Calu3 (cell line): ENCODE results near the gene SPSB1. TPM values are rescaled to one million over a fixed set of nuclear protein-coding genes. Genes with fewer than 3 reads are reported as not detected.

Experiments
- BruUV-seq: library from RNA; stranded (reverse); fragments of 400-500 nt; replicated peaks from 2 replicates; lab custom pipeline; 2021; lab: Mats Ljungman, UMichigan
- CTCF ChIA-PET: fragments of 300-600 bp; sonication (Branson Sonifier 250); formaldehyde crosslinking; loops from one replicate; lab custom pipeline; 2022; ENCODE audit warnings: antibody characterized with exemption; lab: Charles Lee
- DNase-seq: peaks from one replicate; pipeline ENCODE4 v3.0.0; 2022
- H3K27ac Mint-ChIP-seq: one replicate; pipeline ENCODE4 v1.8.0; 2022; ENCODE audit warnings: mixed read lengths; ENCODE audit not compliant: unreplicated experiment
- H3K27me3 Mint-ChIP-seq: one replicate; pipeline ENCODE4 v1.8.0; 2022; ENCODE audit warnings: mixed read lengths; ENCODE audit not compliant: unreplicated experiment
- H3K36me3 Mint-ChIP-seq: one replicate; pipeline ENCODE4 v1.8.0; 2022; ENCODE audit warnings: mild to moderate bottlenecking, moderate library complexity, mixed read lengths; ENCODE audit not compliant: insufficient read depth, unreplicated experiment
- H3K4me1 Mint-ChIP-seq: one replicate; pipeline ENCODE4 v1.8.0; 2022; ENCODE audit warnings: mild to moderate bottlenecking, low read depth, mixed read lengths; ENCODE audit not compliant: unreplicated experiment
- H3K4me3 Mint-ChIP-seq: one replicate; pipeline ENCODE4 v1.8.0; 2022; ENCODE audit warnings: mild to moderate bottlenecking, low read depth, moderate library complexity, mixed read lengths; ENCODE audit not compliant: unreplicated experiment
- H3K9me3 Mint-ChIP-seq: one replicate; pipeline ENCODE4 v1.8.0; 2022; ENCODE audit warnings: low read depth, mixed read lengths; ENCODE audit not compliant: unreplicated experiment
- intact Hi-C: fragments of 100-400 bp; cut with micrococcal nuclease; formaldehyde crosslinking; loops from one replicate; pipeline ENCODE4 v1.10.0; 2022; ENCODE audit not compliant: unreplicated experiment
- total RNA-seq: library from RNA; stranded (reverse); gene quantifications from 2 replicates; pipeline ENCODE4 v1.2.3, GENCODE V29; 2022
- TF ChIP-seq, protein P1 (sequence below): fragments of 200-600 bp; IDR thresholded peaks from one replicate; pipeline ENCODE4 v1.8.0; 2022; ENCODE audit warnings: antibody characterized with exemption; ENCODE audit not compliant: unreplicated experiment

The SPSB1 gene
- total RNA-seq, 1 experiment from 2014 or later = 4.9 TPM

DNA sequence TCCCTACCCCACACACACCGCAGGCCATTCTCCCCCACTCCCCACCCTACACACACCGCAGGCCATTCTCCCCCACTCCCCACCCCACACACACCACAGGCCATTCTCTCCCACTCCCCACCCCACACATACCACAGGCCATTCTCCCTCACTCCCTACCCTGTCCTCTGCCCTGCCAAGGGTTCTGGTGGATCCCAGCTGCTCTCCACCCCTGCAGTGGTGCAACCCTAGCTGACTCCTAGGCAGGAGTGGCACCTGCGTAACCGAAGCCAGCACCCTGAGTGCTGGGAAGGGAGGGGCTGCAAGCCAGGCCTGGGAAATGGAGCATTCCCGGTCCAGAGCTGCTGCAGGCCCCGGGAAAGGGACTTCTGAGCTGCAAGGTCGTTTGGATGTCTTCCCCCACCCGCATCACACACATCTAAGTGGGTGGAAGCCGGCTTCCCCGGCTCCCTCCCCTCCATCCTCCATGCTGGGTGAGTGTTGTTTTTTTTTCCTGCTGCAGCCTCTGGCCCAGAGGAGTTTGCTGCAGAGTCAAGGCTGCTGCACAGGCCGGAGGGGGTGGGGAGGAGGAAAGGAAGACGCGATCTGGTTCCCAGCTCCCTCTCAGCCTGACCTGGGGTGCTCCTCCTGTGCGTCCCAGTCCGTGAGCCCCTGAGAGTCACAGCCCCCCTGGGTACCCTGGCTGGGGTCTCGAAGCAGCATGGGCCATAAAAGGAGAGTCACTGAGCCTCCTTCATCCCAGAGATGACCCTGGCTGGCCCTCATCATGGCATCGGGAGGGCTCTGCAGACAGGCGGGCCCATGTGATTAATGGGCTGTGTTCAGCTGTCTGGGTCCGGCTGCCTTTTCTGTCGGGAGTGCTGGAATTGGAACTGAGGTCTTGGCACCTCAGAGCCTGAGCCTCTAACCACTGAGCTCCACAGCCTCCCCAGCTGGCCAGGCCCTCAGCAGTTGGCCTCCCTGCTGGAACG is 42.0 kb upstream of the SPSB1 start:
- Mint-ChIP-seq H3K4me3 (no peak overlapping the region), H3K9me3 (no peaks in the 10 kb centered on the region), H3K36me3 (peaks cover 10% of the 10 kb centered on the region), H3K27ac (no peak overlapping the region), H3K4me1 (no peaks in the 10 kb centered on the region), H3K27me3 (no peaks in the 10 kb centered on the region)
- intact Hi-C loops = no loop called here
- DNase-seq = no peak
- no TSS peak for BruUV-seq
- CTCF ChIA-PET = interaction anchor here (0.6 to 0.7 kb wide), 2 partner anchors 106 to 292 kb away, joined by 3 read pairs; no protein-coding TSS in a partner anchor
- TF ChIP-seq, protein P1, sequence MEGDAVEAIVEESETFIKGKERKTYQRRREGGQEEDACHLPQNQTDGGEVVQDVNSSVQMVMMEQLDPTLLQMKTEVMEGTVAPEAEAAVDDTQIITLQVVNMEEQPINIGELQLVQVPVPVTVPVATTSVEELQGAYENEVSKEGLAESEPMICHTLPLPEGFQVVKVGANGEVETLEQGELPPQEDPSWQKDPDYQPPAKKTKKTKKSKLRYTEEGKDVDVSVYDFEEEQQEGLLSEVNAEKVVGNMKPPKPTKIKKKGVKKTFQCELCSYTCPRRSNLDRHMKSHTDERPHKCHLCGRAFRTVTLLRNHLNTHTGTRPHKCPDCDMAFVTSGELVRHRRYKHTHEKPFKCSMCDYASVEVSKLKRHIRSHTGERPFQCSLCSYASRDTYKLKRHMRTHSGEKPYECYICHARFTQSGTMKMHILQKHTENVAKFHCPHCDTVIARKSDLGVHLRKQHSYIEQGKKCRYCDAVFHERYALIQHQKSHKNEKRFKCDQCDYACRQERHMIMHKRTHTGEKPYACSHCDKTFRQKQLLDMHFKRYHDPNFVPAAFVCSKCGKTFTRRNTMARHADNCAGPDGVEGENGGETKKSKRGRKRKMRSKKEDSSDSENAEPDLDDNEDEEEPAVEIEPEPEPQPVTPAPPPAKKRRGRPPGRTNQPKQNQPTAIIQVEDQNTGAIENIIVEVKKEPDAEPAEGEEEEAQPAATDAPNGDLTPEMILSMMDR = no peak

DNA sequence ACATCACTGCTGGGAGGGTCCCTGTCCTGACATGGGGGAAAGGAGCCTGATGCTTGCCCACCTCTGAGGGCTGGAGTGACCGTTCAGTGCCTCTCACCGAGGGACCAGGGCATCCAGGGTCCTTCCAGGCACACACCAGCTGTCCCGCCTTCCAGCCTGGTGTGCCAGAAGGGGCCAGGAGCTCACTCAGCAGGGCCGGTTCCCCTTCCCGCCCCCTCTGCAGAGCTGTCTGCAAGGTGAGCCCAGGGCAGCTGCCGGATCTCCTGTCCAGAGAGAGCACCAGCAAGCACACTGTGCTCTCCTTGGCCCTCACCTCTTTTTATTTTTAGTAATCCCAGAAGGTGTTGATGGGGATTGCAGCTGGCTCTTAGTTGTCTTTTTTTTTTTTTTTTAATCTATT is 41.2 kb upstream of the SPSB1 start:
- TF ChIP-seq, protein P1 = no peak
- H3K9me3 Mint-ChIP-seq = no peaks in the 10 kb centered on the region
- no peaks in the 10 kb centered on the region for H3K4me1 Mint-ChIP-seq
- CTCF ChIA-PET = no interaction called here
- no peak for DNase-seq
- intact Hi-C loops = no loop called here
- H3K4me3 Mint-ChIP-seq = no peak overlapping the region
- BruUV-seq = no TSS peak
- H3K27me3 Mint-ChIP-seq = no peaks in the 10 kb centered on the region
- H3K27ac Mint-ChIP-seq = no peak overlapping the region
- peaks cover 5% of the 10 kb centered on the region for H3K36me3 Mint-ChIP-seq

DNA sequence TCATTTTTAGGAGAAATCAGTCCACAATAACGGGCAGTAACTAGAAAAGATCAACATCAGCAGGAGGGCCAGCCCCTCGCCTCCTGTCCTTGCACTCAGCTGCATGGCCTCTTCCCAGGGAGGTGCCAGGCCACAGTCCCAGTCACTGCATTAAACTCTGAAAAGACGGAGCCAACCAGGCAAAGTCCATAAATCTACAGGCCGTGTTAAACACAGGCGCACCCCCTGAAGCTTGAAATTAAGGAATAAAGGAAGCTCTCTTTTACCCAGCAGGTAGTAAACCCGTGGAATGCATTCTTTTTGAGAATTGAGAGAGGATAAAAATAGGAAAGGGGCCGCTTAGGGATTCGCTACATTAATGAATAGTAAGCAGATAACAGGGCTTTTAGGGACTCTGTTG is 39.7 kb upstream of the SPSB1 start:
- intact Hi-C loops = no loop called here
- H3K27me3 Mint-ChIP-seq = no peaks in the 10 kb centered on the region
- H3K9me3 Mint-ChIP-seq = no peaks in the 10 kb centered on the region
- TF ChIP-seq, protein P1 = no peak
- no peak overlapping the region for H3K4me3 Mint-ChIP-seq
- H3K36me3 Mint-ChIP-seq = no peaks in the 10 kb centered on the region
- H3K27ac Mint-ChIP-seq = no peak overlapping the region
- CTCF ChIA-PET = no interaction called here
- H3K4me1 Mint-ChIP-seq = no peaks in the 10 kb centered on the region
- BruUV-seq = no TSS peak
- no peak for DNase-seq

DNA sequence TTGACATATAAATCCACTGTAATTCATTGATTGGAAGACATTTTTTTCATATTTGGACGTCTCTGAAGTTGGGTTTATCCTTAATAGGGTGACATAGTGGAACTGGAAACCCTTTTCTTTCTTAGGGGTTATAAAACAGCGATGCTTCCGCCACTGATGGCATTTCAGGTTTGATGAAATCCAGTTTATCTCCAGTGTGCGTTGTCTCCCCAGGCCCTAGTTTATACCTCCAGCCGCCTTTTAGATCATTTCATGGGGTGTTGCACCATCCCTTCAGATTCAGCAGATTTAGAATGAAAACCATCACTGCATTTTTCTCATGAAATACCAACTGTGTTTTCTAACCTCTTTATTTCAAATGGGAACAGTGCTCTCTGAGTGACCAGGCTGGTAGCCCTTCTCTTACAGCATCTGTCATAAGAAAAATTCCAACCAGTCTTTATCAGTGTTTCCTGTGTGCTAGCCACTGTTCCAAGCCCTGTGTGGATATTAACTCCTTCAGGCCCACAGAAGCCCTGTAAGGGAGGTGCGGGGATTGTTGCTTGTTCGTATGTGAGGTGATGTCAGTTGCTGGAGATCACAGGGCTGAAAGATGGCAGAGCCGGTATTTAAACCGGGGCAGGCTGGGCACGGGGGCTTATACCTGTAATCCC is 39.1 kb upstream of the SPSB1 start:
- Mint-ChIP-seq H3K9me3 (no peaks in the 10 kb centered on the region), H3K27me3 (no peaks in the 10 kb centered on the region), H3K27ac (no peak overlapping the region), H3K4me3 (no peak overlapping the region), H3K36me3 (no peaks in the 10 kb centered on the region), H3K4me1 (no peaks in the 10 kb centered on the region)
- TF ChIP-seq, protein P1 = no peak
- no TSS peak for BruUV-seq
- CTCF ChIA-PET = no interaction called here
- intact Hi-C loops = no loop called here
- DNase-seq = no peak
